HG02623 (cell line): ENCODE results near the gene CREG1.
A peak's percentile ranks its signal among the peaks of the same experiment; 100 is the strongest.
"Not testable (repeated sequence)": the region's sequence is repeated elsewhere in the genome, so short reads cannot be mapped to it uniquely, and the experiment has no call there.

Experiments used
- ATAC-seq: cut with Tn5 transposase; IDR thresholded peaks from one replicate; pipeline ENCODE4 v1.9.1; 2021; ENCODE audit warnings: moderate library complexity; ENCODE audit not compliant: unreplicated experiment

Gene CREG1

DNA sequence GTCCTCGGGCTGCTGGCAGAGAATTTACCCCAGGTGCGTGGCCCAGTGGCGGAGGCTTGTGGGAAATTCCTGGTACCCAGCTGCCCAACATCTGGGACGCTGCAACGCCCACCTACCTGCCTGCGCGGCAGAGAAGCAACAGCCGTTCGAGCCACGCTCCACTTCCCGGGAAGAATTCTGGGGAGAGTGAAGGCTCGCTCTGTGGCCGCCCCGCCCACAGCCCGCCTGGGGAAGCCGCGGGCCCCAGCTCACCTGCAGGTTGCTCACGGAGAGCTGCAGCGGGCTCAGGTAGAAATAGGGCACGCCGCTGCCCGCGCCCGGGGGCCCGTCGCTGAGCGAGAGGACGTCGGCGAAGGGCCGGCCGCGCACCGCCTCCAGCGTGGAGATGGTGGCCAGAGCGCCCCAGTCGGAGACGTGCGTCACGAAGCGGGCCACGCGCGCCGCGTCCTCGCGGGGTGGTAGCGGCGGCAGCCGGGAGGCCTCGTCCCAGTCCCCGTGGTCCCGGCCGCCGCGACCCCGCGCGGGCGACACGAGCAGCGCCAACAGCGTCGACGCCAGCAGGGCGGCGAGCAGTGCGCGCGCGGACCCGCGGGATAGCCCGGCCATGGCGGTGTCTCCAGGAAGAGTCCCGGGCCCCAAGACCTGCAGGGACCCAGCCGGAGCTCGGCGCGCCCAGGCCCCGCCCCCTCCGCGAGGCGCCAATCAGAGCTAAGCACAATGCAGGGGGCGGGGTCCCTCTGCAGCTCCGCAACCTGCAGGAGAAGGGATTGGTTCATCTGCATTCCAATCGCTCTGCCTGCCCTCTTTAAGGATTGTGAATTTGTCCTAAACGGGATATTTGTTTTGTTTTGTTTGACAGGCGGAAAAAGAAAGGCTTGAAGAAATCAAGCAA lies at the start of gene CREG1:
Gene CREG1 (minus strand): TSS at position 627 of the 892 bp plus-strand sequence.
- peak; percentile 97 for ATAC-seq

GRCh38 chr1:167602840-167603239 lies 49.3 kb upstream of the CREG1 start:
- ATAC-seq = no peak

DNA sequence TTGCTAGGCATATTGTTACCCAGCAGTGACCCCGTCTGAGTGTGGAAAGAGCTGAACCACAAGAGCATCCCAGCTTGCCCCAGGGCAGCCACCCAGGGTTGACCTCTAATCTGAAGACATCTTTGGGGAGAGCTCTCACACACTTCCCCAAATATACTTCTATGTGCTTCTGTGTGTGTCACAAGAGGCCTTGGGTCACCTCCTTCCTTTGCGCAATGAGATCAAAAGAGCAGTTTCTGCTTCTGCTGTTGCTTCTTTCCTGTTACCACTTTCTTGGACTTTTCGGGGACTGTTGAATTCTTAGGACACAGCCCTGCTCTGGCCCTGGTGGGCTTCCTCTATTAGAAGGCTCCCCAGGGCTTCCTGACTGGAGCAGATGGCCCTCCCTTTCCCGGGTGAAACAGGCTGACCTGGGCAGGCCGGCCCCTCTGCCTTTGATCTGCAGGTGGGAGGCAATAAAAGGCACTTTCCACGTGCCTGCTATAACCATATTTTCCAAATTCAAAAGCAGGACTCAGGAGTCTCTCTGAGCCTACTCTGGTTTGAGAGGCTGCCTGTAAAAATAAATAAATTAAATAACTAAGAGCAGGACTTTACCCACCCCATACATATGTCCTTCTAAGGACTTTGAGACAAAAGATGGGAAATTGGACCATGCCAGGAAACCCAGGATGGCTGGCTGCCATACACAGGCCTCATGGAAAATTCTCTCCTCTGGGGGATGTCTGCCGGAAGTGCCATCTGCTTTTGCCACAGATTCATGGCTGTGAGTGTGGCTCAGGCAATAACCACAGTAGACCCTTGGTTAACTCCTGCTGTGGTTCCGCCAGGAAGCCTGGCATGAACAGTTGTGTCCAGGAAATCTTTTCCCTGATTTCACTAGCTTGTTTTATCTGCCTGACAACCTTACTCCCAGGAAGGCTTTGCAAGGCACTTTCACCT lies 48.2 kb upstream of the CREG1 start:
- no peak for ATAC-seq

- ATAC-seq = peak; percentile 84
Observed at GRCh38 chr1:167599957-167600581, 46.5 kb upstream of the CREG1 start.

GRCh38 chr1:167594822-167595221 lies 41.3 kb upstream of the CREG1 start:
- ATAC-seq = no peak

GRCh38 chr1:167593860-167594259 lies 40.3 kb upstream of the CREG1 start:
- ATAC-seq = no peak

DNA sequence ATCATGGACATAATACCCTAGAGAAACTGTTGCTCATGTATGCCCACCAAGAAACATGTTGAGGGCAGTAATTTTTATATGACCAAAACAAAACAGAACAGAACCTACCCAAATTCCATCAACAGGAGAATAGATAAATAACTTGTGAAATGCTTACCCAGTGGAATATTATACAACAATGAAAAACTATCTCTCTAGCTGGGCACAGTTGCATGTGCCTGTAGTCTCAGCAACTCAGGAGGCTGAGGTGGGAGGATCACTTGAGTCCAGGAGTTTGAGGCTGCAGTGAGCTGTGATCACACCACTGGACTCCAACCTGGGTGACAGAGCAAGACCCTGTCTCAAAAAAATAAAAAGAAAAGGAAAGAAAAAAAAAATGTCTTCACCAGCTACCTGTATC lies 38.9 kb upstream of the CREG1 start:
- no peak for ATAC-seq

DNA sequence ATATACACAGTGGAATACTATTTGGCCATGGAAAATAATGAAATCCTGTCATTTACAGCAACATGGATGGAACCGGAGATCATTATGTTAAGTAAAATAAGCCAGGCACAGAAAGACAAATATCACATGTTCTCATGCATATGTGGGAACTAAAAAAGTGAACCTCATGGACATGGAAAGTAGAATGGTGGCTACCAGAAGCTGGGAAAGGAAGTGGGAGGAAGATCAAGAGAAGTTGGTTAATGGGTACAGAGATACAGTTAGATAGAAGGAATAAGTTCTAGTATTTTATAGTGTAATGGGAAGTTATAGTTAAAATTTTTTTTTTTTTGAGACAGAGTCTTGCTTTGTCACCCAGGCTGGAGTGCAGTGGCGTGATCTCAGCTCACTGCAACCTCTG lies 34.8 kb upstream of the CREG1 start:
- no peak for ATAC-seq

GRCh38 chr1:167587872-167588271 lies 34.3 kb upstream of the CREG1 start:
- no peak for ATAC-seq

DNA sequence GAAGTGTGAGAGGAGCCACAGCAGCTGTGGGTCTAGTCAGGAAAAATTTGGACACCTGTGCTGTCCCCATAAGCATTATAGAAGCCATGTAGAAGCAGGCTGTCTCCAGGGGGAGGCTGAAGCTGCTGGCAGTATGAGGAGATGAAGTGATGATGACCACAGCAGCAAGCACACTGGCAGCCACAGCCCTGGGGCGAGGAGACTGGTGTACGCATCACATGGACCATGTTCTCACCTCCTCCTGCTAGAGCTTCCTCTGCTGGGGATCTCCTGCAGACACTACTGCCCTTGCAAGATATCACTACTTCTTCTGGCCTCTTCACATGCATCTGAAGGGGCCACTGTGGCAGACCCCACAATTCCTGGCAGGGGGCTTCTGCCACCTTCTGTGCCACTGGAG lies 33.8 kb upstream of the CREG1 start:
- ATAC-seq = no peak

DNA sequence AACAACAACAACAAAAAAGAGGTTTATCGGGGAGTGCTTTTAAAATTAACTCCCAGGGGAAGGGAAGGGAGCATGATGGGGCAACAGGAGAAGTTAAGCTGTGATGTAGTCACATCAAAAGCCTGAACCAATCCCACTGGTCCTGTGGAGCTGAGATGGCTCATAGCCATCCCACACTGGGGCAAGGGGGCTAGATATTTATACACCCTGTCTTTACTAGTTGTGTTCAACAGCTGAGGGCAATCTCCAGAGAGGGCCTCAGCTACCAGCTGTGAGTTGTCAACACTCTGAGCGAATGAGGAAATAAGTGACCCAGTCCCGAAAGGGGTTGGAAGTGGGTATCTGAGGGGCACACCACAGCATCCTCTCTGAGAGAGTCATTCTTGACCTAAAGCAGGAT lies 31.0 kb upstream of the CREG1 start:
- no peak for ATAC-seq

DNA sequence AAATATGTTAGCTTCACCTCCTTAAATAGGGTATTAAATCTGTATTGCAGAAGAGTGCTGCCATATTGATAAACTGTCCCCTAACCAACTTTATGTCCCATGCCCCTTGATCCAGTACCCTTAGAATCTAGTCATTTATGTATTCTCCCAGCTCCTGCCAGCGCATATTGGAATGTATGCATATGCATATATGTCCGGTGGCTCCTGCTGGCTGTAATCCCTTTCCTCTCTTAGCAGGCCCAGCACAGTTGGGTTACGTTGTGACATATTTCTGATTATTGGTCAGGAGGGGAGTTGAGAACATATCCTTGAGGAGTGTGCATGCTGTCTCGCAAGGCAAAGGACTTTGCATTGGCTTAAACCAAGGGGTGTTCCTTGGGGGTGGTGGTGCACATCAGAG lies 29.2 kb upstream of the CREG1 start:
- ATAC-seq = no peak

- ATAC-seq = no peak
Observed at GRCh38 chr1:167582064-167582463, 28.5 kb upstream of the CREG1 start.

GRCh38 chr1:167579986-167580385 lies 26.4 kb upstream of the CREG1 start:
- ATAC-seq = no peak

DNA sequence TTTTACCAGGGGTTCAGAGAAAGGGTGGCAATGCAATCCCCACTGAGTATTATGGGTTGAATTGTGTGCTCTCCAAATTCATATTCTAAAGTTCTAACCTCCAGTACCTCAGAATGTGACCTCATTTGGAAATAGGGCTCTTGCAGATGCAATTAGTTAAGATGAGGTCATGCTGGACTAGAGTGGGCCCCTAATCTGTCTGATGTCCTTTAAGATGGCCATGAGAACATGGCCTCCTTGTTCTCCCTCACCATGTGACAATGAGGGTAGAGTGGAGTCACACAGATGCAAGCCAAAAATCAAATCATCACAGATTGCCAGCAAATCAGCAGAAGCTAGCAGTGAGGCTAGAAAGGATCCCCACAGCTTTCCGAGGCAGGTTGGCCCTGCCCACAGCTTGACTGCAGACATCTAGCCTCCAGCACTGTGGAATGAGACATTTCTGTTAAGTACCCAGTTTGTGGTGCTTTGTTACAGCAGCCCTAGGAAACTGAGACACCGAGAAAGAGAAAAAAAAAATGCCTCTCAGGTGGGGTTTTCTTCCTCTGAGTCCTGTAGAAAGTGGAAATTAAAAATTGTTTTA lies 25.5 kb upstream of the CREG1 start:
- ATAC-seq = no peak

DNA sequence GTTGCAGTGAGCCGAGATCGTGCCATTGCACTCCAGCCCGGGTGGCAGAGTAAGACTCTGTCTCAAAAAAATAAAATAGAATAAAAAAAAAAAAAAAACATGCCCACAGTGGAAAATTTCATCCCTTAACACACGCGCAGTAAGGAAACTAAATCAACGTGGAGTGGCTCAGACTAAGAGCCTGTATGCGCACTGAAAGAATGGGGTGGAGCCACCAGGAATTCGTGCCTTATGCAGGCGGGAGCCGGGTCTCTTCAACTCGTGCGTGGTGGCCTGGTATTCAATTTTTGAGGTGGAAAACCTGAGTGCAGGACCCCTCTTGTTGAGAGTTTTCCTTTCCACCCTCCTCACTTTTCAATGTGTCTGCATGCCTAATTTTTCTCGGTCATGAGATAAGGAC lies 22.1 kb upstream of the CREG1 start:
- ATAC-seq = no peak

DNA sequence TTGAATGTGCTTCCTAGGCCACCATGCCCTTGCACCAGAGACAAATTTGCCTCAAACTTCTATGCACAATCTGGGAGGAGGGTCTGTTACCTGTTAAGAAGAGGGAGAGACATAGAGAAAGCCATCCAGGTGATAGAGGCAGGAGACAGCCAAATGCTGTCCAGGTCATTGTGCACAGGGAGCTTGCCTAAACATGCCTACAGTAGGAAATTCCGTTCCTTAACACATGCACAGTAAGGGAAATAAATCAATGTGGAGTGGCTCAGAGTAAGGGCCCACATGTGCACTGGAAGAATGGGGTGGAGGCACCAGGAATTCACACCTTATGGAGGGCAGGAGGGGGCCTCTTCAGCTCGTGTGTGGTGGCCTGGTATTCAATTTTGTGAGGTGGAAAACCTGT lies 19.5 kb upstream of the CREG1 start:
- no peak for ATAC-seq

DNA sequence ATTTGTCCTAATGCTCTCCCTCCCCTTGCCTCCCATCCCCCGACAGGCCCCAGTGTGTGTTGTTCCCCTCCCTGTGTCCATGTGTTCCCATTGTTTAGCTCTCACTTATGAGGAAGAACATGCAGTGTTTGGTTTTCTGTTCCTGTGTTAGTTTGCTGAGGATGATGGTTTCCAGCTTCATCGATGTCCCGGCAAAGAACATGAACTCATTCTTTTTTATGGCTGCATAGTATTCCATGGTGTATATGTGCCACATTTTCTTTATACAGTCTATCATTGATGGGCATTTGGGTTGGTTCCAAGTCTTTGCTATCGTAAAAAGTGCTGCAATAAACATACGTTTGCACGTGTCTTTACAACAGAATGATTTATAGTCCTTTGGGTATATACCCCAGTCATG lies 17.1 kb upstream of the CREG1 start:
- ATAC-seq = not testable (repeated sequence)

DNA sequence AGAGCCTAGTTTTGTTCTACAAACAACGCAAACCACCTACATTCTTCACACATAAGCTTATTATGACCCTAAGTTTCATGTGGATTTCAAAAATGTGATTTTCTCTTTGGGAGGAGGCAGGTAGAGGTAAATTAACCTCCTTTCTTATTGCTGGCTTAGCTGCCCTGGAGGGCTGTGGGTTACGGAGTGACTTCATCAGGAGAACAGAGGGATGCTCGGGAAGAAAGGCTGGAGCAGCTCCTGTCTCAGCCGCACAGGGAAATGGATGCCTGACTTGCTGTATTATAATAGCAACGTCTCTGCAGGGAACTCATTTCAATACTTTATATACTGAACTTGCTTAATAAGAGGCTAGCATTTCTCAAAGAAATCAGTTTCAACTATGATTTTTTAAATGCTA lies 14.1 kb upstream of the CREG1 start:
- no peak for ATAC-seq

GRCh38 chr1:167566766-167567165 lies 13.2 kb upstream of the CREG1 start:
- no peak for ATAC-seq

DNA sequence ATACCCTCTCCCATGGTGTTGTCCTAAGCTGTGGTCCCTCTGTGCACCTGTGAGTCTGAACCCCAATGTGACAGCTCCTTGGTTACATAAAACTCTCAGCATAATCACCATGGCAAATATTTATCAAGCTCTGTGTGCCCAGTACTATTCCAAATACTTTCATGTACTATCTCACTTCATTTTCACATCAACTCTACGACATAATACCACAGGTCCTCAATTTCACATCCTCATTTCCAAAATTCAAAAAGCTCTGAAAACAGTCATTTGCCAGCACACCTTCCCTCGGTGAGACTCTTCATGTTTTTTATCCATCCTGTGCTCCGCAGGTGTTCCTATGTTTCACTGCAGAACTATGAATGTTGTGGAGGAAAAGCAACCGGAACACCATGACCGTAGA lies 12.4 kb upstream of the CREG1 start:
- no peak for ATAC-seq
